Chondrocyte (in vitro differentiated cells): ENCODE measurements around the gene RUNX1. TPM values are rescaled to one million over a fixed set of nuclear protein-coding genes. Genes with fewer than 3 reads are reported as not detected.

Experiments used
- DNase-seq: peaks from one replicate; pipeline ENCODE4 v3.0.0; 2021; ENCODE audit warnings: mixed read lengths, low spot score
- H3K27ac Mint-ChIP-seq: one replicate; pipeline ENCODE4 v1.8.0; 2021; ENCODE audit warnings: mild to moderate bottlenecking, moderate library complexity, mixed read lengths; ENCODE audit not compliant: unreplicated experiment
- H3K27me3 Mint-ChIP-seq: 2 replicates; pipeline ENCODE4 v1.8.0; 2021; ENCODE audit warnings: low read depth, mixed read lengths
- H3K36me3 Mint-ChIP-seq: 2 replicates; pipeline ENCODE4 v1.8.0; 2021; ENCODE audit warnings: low read depth, mixed read lengths
- H3K4me1 Mint-ChIP-seq: 2 replicates; pipeline ENCODE4 v1.8.0; 2021; ENCODE audit warnings: low read depth, mild to moderate bottlenecking, mixed read lengths
- H3K4me3 Mint-ChIP-seq: one replicate; pipeline ENCODE4 v1.8.0; 2021; ENCODE audit warnings: mild to moderate bottlenecking, moderate library complexity, mixed read lengths; ENCODE audit not compliant: unreplicated experiment
- H3K9me3 Mint-ChIP-seq: 2 replicates; pipeline ENCODE4 v1.8.0; 2021; ENCODE audit warnings: low read depth, mixed read lengths
- total RNA-seq: library from RNA; stranded (reverse); gene quantifications from 3 replicates; pipeline ENCODE4 v1.2.1, GENCODE V29; 2021
- TF ChIP-seq, protein P1 (sequence below): fragments of 200-600 bp; sonication (generic); IDR thresholded peaks from 2 replicates; pipeline ENCODE4 v1.5.0; 2021; ENCODE audit warnings: antibody characterized with exemption, mild to moderate bottlenecking, moderate library complexity

The RUNX1 gene
- total RNA-seq, 1 donor from 2014 or later, result 37.9 TPM

DNA sequence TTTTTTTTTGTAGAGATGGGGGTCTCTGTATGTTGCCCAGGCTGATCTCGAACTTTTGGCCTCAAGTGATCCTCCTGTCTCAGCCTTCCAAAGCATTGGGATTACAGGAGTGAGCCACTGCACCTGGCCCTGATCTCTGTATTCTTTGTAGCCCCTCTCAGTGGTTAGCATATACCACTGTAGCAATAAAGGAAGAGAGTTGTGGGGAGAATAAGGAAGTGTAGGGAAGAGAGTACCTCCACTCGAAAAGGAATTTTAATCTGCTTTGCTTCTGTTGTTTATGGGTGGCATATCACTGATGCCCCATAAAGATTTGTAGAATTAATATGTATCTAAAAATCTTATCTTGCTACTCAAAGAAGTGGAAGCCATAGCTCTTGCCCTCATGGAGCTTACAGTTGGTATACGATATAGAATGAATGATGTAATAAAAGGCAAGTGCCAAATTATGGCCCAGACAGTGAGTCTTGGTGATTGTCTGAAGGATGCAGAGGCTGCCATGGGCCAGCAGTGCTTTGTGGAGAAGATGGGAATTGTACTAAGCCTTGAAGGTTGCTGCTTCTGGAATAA, 284.3 kb downstream of the RUNX1 start:
- H3K4me1 Mint-ChIP-seq, result no peaks in the 10 kb centered on the region
- no peak overlapping the region for H3K27ac Mint-ChIP-seq
- H3K9me3 Mint-ChIP-seq, result no peaks in the 10 kb centered on the region
- TF ChIP-seq, protein P1, sequence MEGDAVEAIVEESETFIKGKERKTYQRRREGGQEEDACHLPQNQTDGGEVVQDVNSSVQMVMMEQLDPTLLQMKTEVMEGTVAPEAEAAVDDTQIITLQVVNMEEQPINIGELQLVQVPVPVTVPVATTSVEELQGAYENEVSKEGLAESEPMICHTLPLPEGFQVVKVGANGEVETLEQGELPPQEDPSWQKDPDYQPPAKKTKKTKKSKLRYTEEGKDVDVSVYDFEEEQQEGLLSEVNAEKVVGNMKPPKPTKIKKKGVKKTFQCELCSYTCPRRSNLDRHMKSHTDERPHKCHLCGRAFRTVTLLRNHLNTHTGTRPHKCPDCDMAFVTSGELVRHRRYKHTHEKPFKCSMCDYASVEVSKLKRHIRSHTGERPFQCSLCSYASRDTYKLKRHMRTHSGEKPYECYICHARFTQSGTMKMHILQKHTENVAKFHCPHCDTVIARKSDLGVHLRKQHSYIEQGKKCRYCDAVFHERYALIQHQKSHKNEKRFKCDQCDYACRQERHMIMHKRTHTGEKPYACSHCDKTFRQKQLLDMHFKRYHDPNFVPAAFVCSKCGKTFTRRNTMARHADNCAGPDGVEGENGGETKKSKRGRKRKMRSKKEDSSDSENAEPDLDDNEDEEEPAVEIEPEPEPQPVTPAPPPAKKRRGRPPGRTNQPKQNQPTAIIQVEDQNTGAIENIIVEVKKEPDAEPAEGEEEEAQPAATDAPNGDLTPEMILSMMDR, result no peak
- H3K36me3 Mint-ChIP-seq, result no peaks in the 10 kb centered on the region
- H3K4me3 Mint-ChIP-seq, result no peak overlapping the region
- no peaks in the 10 kb centered on the region for H3K27me3 Mint-ChIP-seq
- no peak for DNase-seq

DNA sequence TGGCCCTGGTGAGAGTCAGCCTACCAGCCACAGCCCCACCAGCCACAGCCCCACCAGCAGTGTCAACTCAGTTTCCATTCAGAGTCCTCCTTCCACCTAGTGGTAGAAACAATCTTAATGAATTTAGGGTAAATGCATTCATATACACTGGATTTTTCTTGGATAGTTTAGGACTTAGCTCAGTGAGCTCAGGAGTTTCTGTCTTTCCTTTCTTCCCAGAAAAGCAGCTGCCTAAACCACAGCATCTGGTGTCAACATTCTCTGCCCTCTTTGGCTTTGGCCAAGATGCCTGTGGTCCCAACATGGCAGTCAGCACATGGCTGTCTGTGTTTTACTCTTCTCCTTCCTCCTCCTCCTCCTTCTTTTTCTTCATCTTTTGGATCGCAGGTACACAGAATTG, 286.3 kb downstream of the RUNX1 start:
- no peaks in the 10 kb centered on the region for H3K4me1 Mint-ChIP-seq
- H3K9me3 Mint-ChIP-seq, result no peaks in the 10 kb centered on the region
- H3K27ac Mint-ChIP-seq, result peak overlapping the region; percentile 17
- TF ChIP-seq, protein P1, result peak; percentile 39
- H3K27me3 Mint-ChIP-seq, result no peaks in the 10 kb centered on the region
- no peak for DNase-seq
- H3K4me3 Mint-ChIP-seq, result no peak overlapping the region
- no peaks in the 10 kb centered on the region for H3K36me3 Mint-ChIP-seq

DNA sequence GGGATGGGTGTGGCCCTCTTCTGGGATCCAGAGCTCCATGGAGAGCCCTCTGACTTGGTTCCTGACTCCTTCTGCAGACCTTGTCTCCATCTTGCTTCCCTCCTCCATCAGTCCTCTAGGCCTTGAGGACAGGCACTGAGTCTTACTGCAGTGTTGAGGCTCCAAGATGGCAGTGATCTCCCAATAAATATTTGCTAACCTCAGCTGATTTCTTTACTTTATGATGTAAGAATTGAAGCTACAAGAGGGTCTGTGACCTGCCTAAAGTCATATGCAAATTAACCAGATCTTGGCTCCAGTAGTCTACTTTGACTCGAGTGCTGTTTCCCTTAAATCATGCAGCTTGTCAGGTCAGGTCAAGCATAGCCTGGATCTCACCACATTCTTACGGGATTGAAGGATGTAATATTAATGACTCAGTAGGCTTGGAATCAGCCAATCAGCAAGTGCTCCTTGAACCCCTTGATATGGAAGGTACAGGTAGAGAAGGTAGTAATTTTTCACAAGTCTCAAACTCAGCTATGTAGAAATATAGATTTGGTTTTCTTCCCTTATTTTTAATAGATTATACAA, 287.3 kb downstream of the RUNX1 start:
- Mint-ChIP-seq H3K9me3 (no peaks in the 10 kb centered on the region), H3K4me1 (peaks cover 3% of the 10 kb centered on the region), H3K4me3 (no peak overlapping the region), H3K27ac (no peak overlapping the region), H3K36me3 (no peaks in the 10 kb centered on the region), H3K27me3 (no peaks in the 10 kb centered on the region)
- no peak for DNase-seq
- TF ChIP-seq, protein P1, result no peak

DNA sequence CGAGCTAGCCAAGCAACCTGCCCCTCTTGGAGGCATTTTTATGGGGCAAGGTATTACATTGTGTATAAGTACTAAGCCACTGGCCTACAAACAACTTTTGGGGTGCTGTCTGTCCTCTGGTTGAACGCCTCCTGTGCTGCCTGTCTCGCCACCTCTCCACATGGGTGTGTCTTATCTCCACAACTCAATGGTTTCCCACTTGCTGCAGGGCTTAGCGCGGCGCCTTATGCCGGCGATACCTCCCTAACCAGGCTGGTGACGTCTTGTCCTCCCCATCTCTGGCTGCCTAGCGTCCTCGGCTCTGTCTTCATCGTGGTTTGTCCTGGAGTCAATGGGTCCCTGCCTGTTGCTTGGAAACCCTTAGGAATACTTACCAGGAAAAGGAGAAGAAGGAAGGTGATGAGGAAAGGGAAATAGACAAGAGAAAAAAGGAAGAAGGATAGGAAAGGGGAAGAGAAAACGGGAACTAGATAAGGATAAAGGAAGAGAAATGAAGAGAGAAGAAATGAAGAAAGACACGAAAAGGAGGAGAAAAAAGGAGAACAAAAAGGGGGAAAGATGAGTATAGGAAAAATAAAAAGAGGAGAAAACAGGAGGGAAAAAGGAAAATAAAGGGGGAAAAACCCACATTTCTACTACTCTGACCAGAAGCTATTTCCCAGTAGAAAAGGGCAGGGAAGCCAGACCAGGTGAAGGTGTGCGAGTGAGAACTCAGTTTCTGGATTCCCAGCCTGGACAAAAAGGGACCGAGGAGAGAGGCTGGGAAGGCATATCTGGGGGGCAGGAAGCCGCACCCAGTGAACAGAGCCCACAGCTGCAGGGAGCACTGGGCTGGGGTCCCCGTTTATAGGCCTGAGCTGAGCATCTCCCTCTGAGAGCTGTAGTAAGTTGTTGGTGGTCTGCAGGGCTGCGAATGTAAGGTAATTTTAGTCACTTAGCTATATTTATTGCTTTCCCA, 294.1 kb downstream of the RUNX1 start:
- DNase-seq, result no peak
- peaks cover 8% of the 10 kb centered on the region for H3K4me1 Mint-ChIP-seq
- no peak overlapping the region for H3K4me3 Mint-ChIP-seq
- H3K9me3 Mint-ChIP-seq, result peaks cover 3% of the 10 kb centered on the region
- no peak overlapping the region for H3K27ac Mint-ChIP-seq
- peaks cover 4% of the 10 kb centered on the region for H3K27me3 Mint-ChIP-seq
- TF ChIP-seq, protein P1, result no peak
- H3K36me3 Mint-ChIP-seq, result peaks cover 3% of the 10 kb centered on the region

DNA sequence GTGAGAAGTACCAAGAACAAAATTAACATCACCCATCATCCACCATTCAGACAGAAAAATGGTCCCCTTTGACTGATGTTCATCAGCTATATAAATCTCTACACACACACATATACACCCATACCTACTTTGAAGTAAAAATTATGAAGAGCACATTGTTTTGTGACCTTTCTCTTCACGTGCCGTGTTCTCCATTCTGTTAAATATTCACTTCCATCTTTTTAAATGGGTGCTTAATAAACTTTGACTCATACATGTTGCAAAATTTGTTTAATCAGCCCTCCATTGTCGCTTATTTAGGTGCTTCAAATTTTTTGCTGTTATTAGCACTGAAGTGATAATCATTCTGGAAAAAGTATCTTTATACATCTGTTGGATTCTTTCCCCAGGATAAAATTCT, 300.2 kb downstream of the RUNX1 start:
- Mint-ChIP-seq H3K9me3 (peaks cover 6% of the 10 kb centered on the region), H3K36me3 (peaks cover 3% of the 10 kb centered on the region), H3K27me3 (peaks cover 4% of the 10 kb centered on the region), H3K27ac (no peak overlapping the region), H3K4me1 (peaks cover 17% of the 10 kb centered on the region), H3K4me3 (no peak overlapping the region)
- no peak for DNase-seq
- TF ChIP-seq, protein P1, result no peak
